H9 (cell line): Measurements from ENCODE around the gene MYO1C. TPM values are rescaled to one million over a fixed set of nuclear protein-coding genes. Genes with fewer than 3 reads are reported as not detected.
A peak's percentile ranks its signal among the peaks of the same experiment; 100 is the strongest.

Experiments used
- DNase-seq: peaks from one replicate; pipeline ENCODE4 v3.0.0-alpha.2; 2017
- H2AFZ ChIP-seq: one replicate; pipeline ENCODE4 v1.6.1; 2013; ENCODE audit warnings: mild to moderate bottlenecking, low read length, control low read depth, moderate library complexity
- H2AK5ac ChIP-seq: 2 replicates; pipeline ENCODE4 v1.6.1; 2013; ENCODE audit warnings: low read length, control low read depth, mixed read lengths; ENCODE audit not compliant: insufficient read length
- H2BK120ac ChIP-seq: one replicate; pipeline ENCODE4 v1.6.1; 2013; ENCODE audit warnings: low read depth, mild to moderate bottlenecking, low read length, control low read depth, inconsistent platforms; ENCODE audit not compliant: poor library complexity, severe bottlenecking
- H2BK12ac ChIP-seq: 2 replicates; pipeline ENCODE4 v1.6.1; 2013; ENCODE audit warnings: low read length, control low read depth, mixed read lengths, low read depth; ENCODE audit not compliant: insufficient read length
- H2BK15ac ChIP-seq: 2 replicates; pipeline ENCODE4 v1.6.1; 2013; ENCODE audit warnings: low read depth, low read length, control low read depth
- H2BK20ac ChIP-seq: one replicate; pipeline ENCODE4 v1.6.1; 2013; ENCODE audit warnings: low read depth, mild to moderate bottlenecking, low read length, control low read depth, inconsistent platforms; ENCODE audit not compliant: poor library complexity, severe bottlenecking
- H2BK5ac ChIP-seq: 2 replicates; pipeline ENCODE4 v1.6.1; 2013; ENCODE audit warnings: low read length, control low read depth, mixed read lengths; ENCODE audit not compliant: insufficient read length
- H3K14ac ChIP-seq: 2 replicates; pipeline ENCODE4 v1.6.1; 2013; ENCODE audit warnings: low read length, control low read depth; ENCODE audit not compliant: insufficient read depth
- H3K18ac ChIP-seq: 2 replicates; pipeline ENCODE4 v1.6.1; 2013; ENCODE audit warnings: low read depth, mild to moderate bottlenecking, mixed read lengths, low read length, control low read depth; ENCODE audit not compliant: insufficient read length
- H3K23ac ChIP-seq: 2 replicates; pipeline ENCODE4 v1.6.1; 2013; ENCODE audit warnings: low read length, control low read depth, mixed read lengths, low read depth; ENCODE audit not compliant: insufficient read length
- H3K23me2 ChIP-seq: 2 replicates; pipeline ENCODE4 v1.6.1; 2013; ENCODE audit warnings: low read depth, mild to moderate bottlenecking, mixed read lengths, low read length, control low read depth; ENCODE audit not compliant: insufficient read length, poor library complexity, severe bottlenecking
- H3K27ac ChIP-seq: 2 replicates; pipeline ENCODE4 v1.5.1; 2013; ENCODE audit warnings: low read length, control low read depth, mixed read lengths, low read depth; ENCODE audit not compliant: insufficient read length
- H3K27me3 ChIP-seq: 2 replicates; pipeline ENCODE4 v1.6.1; 2013; ENCODE audit warnings: low read length, control low read depth, inconsistent platforms; ENCODE audit not compliant: insufficient read depth
- H3K4ac ChIP-seq: 2 replicates; pipeline ENCODE4 v1.6.1; 2013; ENCODE audit warnings: low read depth, mild to moderate bottlenecking, control low read depth, inconsistent platforms, low read length, moderate library complexity
- H3K4me1 ChIP-seq: 2 replicates; pipeline ENCODE4 v1.6.1; 2013; ENCODE audit warnings: low read length, control low read depth, inconsistent platforms; ENCODE audit not compliant: insufficient read depth
- H3K4me2 ChIP-seq: 2 replicates; pipeline ENCODE4 v1.6.1; 2013; ENCODE audit warnings: low read length, control low read depth, mixed read lengths; ENCODE audit not compliant: insufficient read length, insufficient read depth
- H3K56ac ChIP-seq: 2 replicates; pipeline ENCODE4 v1.6.1; 2013; ENCODE audit warnings: low read depth, mild to moderate bottlenecking, mixed read lengths, low read length, control low read depth; ENCODE audit not compliant: insufficient read length
- H3K79me1 ChIP-seq: 2 replicates; pipeline ENCODE4 v1.6.1; 2013; ENCODE audit warnings: low read depth, mild to moderate bottlenecking, moderate library complexity, low read length, control low read depth, inconsistent platforms; ENCODE audit not compliant: insufficient read depth, poor library complexity, severe bottlenecking
- H3K79me2 ChIP-seq: 2 replicates; pipeline ENCODE4 v1.6.1; 2013; ENCODE audit warnings: low read length, control low read depth, inconsistent platforms; ENCODE audit not compliant: insufficient read depth
- H3K9ac ChIP-seq: 2 replicates; pipeline ENCODE4 v1.6.1; 2013; ENCODE audit warnings: low read length, control low read depth, mixed read lengths; ENCODE audit not compliant: insufficient read length; ENCODE audit errors: extremely low read depth
- H3K9me3 ChIP-seq: one replicate; pipeline ENCODE4 v1.6.1; 2013; ENCODE audit warnings: low read depth, low read length, inconsistent platforms; ENCODE audit not compliant: control insufficient read depth
- H3T11ph ChIP-seq: one replicate; pipeline ENCODE4 v1.6.1; 2013; ENCODE audit warnings: mild to moderate bottlenecking, low read length, control low read depth, inconsistent platforms
- H4K20me1 ChIP-seq: one replicate; pipeline ENCODE4 v1.6.1; 2013; ENCODE audit not compliant: control insufficient read depth, insufficient read length, insufficient read depth
- H4K5ac ChIP-seq: 2 replicates; pipeline ENCODE4 v1.6.1; 2013; ENCODE audit warnings: low read depth, mild to moderate bottlenecking, mixed read lengths, low read length, control low read depth; ENCODE audit not compliant: insufficient read length
- H4K8ac ChIP-seq: replicated peaks from 2 replicates; pipeline ENCODE4 v1.6.1; 2013; ENCODE audit warnings: low read length, control low read depth, mixed read lengths, low read depth; ENCODE audit not compliant: insufficient read length
- H4K91ac ChIP-seq: 2 replicates; pipeline ENCODE4 v1.6.1; 2013; ENCODE audit warnings: low read depth, mild to moderate bottlenecking, moderate library complexity, mixed read lengths, low read length, control low read depth; ENCODE audit not compliant: insufficient read length
- H3K27ac Mint-ChIP-seq, 3 experiments: 2 replicates in 2 of 3; 3 replicates in 1 of 3; pipeline ENCODE4 v1.8.0; 2020 to 2021; ENCODE audit warnings: mixed read lengths in 3 of 3, mild to moderate bottlenecking in 1 of 3, moderate library complexity in 1 of 3
- H3K27me3 Mint-ChIP-seq: 2 replicates; pipeline ENCODE4 v1.8.0; 2021; ENCODE audit warnings: low read depth, mild to moderate bottlenecking, moderate library complexity, mixed read lengths
- H3K36me3 Mint-ChIP-seq, 3 experiments: 2 replicates in 2 of 3; 3 replicates in 1 of 3; pipeline ENCODE4 v1.8.0; 2020 to 2021; ENCODE audit warnings: low read depth in 3 of 3, mixed read lengths in 3 of 3; ENCODE audit not compliant: insufficient read depth in 1 of 3
- H3K4me1 Mint-ChIP-seq, 2 experiments: 2 replicates each; pipeline ENCODE4 v1.8.0; 2020; ENCODE audit warnings: mixed read lengths in 2 of 2
- H3K4me3 Mint-ChIP-seq, 2 experiments: 2 replicates in 1 of 2; 3 replicates in 1 of 2; pipeline ENCODE4 v1.8.0; 2020 to 2021; ENCODE audit warnings: mild to moderate bottlenecking in 2 of 2, mixed read lengths in 2 of 2, moderate library complexity in 1 of 2
- H3K9me3 Mint-ChIP-seq, 2 experiments: 2 replicates in 1 of 2; 3 replicates in 1 of 2; pipeline ENCODE4 v1.8.0; 2020; ENCODE audit warnings: mild to moderate bottlenecking in 2 of 2, mixed read lengths in 2 of 2, moderate library complexity in 1 of 2
- CTCF ChIP-seq: fragments of 200-600 bp; sonication (generic); conservative IDR thresholded peaks from 3 replicates; pipeline ENCODE4 v1.8.0; 2021; ENCODE audit warnings: antibody characterized with exemption, mild to moderate bottlenecking
- WGBS: extraction: QIAGEN DNeasy Blood & Tissue Kit; methylation state at CpG from one replicate; pipeline ENCODE4 v1.1.7; 2013; ENCODE audit warnings: missing lambda C conversion rate, low lambda C conversion rate, mixed read lengths; ENCODE audit not compliant: insufficient read length; ENCODE audit errors: extremely low coverage; 5-methylcytosine and 5-hydroxymethylcytosine counted together
- total RNA-seq: library from RNA; stranded (reverse); gene quantifications from 2 replicates; pipeline ENCODE4 v1.2.1, GENCODE V29; 2021

The MYO1C gene
- total RNA-seq, 1 experiment from 2014 or later = 86.5 TPM

- Mint-ChIP-seq H3K9me3 (no peaks in the 10 kb centered on the region), H3K27me3 (no peaks in the 10 kb centered on the region), H3K27ac (peak overlapping the region in 2 of 3 experiments; percentile 65 to 94; a peak in 3 of 7 replicates), H3K4me1 (peaks cover 3 to 7% of the 10 kb centered on the region in 2 experiments; a peak in 3 of 4 replicates), H3K4me3 (no peak overlapping the region; a peak in 1 of 5 replicates), H3K36me3 (peaks cover 0 to 36% (median 18%) of the 10 kb centered on the region in 3 experiments; a peak in 5 of 7 replicates)
- Histone ChIP-seq H2BK5ac (no peak overlapping the region), H3K4ac (no peak overlapping the region), H3K23me2 (no peaks in the 10 kb centered on the region), H2BK15ac (no peak overlapping the region), H3K14ac (no peak overlapping the region), H3K23ac (no peak overlapping the region), H3K9ac (no peak overlapping the region), H3K27ac (no peak overlapping the region), H3K79me2 (no peaks in the 10 kb centered on the region), H3K79me1 (no peaks in the 10 kb centered on the region), H3K18ac (no peak overlapping the region), H3K4me2 (no peak overlapping the region), H4K5ac (no peak overlapping the region), H4K20me1 (no peaks in the 10 kb centered on the region), H3K4me1 (no peaks in the 10 kb centered on the region), H4K91ac (no peak overlapping the region), H2BK20ac (no peak overlapping the region), H3T11ph (no peak overlapping the region), H4K8ac (no peak overlapping the region), H2BK120ac (no peak overlapping the region), H3K9me3 (no peaks in the 10 kb centered on the region), H2BK12ac (no peak overlapping the region), H3K56ac (no peak overlapping the region), H3K27me3 (no peaks in the 10 kb centered on the region), H2AK5ac (no peak overlapping the region), H2AFZ (no peak overlapping the region)
- no CpG with 5 or more reads among the region's 13 CpGs for WGBS
- TF ChIP-seq CTCF = no peak
- no peak for DNase-seq
Observed at GRCh38 chr17:1506649-1507267, 14.3 kb upstream of the MYO1C start.
